CD4-positive, alpha-beta T cell treated with Interleukin-15 for 4 hours (primary cell): ENCODE results near the gene CCNF.

ENCODE experiments used
- DNase-seq: peaks from one replicate; pipeline ENCODE4 v3.0.0-alpha.2; 2020; ENCODE audit warnings: low spot score

Gene CCNF

DNA sequence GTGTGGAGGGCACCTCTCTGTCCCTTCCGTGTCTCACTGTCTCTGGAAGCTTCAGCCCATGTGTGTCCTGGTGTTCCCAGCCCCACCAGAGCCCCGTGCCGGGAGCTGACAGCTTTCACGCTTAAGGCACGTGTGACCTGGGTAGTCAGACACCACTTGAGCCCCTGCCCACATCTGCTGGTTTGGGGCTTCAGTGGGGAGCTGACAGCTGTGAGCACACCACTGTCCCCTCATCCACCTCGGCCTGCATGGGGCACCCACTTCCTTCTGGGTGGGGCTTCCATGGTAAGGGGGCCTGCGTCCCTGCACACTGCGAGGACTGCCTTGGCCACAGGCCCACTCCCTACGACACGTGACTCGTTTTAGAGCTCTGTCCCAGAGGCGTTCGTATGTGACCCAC is 28.0 kb downstream of the CCNF start:
- no peak for DNase-seq

DNA sequence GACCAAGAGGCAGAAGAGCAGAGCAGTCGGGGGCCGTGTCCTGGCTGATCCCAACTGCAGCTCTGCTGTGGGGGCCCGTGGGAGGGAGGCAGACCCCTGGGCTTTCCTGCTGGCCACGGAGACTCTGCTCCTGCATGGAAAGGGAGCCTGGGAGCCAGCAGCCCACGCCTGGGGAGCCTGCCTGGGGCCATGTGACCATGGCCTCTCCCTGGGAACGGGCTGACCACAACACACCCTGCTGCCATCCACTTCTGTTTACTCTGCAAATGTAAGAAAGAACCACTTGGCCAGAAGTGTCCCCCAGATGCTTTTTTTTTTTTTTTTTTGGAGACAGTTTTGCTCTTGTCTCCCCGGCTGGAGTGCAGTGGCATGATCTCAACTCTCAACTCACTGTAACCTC is 28.7 kb downstream of the CCNF start:
- no peak for DNase-seq

DNA sequence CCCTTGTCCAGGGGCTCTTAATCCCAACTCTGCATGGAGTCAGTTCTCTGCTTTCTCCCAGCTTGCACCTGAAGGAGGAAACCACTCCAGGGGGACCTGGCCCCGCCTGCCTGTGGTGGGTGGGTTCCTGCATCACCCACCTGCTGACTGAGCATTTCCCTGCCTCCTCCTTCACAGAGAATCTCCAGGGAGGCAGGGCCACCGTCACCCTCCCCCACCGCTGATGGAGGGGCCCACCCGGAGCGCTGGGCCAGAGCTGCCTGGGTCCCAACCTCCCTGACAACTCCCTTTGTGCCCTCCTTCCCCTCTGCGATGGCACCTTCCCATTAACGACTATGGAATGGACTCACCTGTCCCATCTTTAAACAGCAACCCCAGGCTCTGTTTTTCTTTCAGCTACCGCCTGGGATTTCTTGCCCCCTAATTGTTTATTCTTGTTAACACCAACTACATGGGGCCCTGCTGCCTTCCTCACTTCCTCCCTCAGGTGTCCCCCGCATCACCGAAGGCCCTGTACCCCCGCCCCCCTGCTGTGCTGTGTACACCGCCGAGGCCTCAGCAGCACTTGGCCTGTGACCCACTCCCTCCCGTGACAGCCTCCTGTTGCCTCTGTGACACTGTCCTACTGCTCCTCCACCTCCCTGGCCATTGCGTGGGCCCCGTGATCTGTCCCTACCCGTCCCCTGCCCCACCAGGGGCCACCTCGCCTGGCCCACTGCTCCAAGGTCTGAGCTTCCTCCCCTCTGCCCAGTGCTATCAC is 29.8 kb downstream of the CCNF start:
- no peak for DNase-seq

DNA sequence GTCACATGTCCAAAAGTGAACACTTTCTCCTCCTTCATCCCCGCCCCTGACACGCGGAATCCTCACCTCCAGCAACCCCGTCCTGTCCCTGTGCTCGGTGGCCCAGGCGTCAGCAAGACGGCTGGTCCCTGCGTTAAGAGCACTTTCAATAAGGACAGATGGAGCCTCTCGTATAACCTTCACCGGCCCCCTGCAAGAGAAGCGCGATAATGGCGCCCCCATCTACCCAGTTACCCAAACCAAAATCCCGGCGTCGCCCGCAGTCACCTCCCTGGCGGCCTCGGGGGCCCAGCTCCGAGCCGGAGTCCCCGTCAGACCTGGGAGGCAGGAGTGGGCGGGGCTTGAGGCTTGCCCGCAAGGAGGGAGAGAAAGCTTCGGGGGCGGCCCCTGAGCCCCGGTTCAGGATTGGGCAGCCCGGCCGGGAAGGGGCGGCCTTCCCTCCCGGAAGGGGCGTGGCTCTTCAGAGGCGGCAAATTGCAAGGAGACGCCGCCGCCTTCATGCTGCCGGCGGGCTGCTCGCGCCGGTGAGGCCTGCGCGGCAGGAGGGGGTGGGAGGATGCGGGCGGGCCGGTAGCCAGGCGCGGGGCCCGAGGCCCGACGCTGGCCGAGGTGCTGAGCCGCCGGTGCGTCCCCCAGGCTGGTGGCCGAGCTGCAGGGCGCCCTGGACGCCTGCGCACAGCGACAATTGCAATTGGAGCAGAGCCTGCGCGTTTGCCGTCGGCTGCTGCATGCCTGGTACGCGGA is 30.6 kb downstream of the CCNF start, which contains the start of gene TEDC2:
TEDC2 (plus strand) TSS at position 463 of the 744 bp plus-strand sequence; CDS start at position 499, 36 bp downstream.
- peak; percentile 95 for DNase-seq

DNA sequence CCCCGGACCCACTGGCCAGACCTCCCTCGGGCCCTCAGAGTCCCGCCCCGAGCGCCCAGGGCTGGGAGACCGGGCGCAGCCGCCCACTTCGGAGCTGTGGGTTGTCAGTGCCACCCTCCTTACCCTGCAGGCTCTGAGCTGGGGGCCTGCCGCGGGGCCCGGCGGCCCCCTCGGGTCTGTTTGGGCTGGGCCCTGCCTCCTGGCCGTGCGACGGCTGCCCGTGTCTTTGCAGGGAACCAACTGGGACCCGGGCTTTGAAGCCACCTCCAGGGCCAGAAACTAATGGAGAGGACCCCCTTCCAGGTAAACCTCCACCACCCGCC is 31.1 kb downstream of the CCNF start:
- no peak for DNase-seq

DNA sequence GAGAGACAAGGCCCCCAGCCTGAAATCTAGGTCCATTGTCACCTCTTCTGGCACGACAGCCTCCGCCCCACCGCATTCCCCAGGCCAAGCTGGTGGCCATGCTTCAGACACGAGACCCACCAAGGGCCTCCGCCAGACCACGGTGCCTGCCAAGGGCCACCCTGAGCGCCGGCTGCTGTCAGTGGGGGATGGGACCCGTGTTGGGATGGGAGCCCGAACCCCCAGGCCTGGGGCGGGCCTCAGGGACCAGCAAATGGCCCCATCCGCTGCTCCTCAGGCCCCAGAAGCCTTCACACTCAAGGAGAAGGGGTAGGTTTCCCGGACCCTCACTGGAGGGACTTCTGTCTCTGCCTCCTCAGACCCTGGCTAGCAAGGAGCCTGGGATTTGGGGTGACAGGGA is 31.7 kb downstream of the CCNF start:
- DNase-seq: no peak

DNA sequence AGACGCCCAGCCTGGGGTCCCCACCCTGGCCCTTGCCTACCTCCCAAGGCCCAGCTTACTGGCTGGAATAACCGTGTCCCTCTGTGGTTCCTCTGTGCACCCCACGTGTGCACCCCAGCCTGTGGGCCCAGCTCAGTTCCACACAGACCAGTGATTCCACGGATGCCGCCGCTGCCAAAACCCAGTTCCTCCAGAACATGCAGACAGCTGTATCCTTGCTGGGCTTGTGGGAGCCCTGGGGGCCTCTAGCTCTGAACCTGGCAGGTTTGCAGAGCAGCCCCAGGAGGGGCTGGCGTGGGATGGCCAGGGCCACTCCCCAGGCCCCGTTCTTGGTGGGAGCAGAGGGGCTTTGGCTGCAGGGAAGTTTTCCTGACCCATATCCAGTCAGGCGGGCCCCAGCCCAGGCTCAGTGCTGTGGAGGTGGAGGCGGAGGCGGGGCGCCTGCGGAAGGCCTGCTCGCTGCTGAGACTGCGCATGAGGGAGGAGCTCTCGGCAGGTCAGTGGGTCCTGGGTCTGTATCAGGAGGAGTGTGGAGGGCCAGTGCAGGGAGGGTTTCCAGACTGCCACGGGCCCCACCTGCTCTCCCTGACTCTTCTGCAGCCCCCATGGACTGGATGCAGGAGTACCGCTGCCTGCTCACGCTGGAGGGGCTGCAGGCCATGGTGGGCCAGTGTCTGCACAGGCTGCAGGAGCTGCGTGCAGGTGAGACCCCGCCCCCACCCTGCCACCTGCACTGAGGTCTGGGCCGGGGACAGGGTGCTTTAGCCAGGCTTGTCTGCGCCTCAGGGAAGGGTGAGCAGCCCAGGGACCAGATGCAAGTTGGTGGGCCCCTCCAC is 33.0 kb downstream of the CCNF start:
- DNase-seq: no peak

DNA sequence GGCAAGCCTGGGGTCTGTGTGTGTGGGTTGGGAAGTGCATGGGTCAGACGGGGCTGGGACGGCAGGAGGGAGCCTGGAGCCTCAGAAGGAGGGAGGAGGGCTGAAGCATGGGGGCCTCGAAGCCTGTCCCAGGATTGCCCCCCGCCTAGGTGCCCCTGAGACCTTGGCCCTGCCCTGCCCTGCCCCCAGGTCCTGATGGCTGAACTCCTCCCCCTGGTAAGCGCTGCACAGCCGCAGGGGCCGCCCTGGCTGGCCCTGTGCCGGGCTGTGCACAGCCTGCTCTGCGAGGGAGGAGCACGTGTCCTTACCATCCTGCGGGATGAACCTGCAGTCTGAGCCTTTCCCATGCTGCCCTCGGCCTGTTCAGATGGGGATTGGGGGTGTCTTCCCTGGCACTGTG is 35.1 kb downstream of the CCNF start:
- no peak for DNase-seq

DNA sequence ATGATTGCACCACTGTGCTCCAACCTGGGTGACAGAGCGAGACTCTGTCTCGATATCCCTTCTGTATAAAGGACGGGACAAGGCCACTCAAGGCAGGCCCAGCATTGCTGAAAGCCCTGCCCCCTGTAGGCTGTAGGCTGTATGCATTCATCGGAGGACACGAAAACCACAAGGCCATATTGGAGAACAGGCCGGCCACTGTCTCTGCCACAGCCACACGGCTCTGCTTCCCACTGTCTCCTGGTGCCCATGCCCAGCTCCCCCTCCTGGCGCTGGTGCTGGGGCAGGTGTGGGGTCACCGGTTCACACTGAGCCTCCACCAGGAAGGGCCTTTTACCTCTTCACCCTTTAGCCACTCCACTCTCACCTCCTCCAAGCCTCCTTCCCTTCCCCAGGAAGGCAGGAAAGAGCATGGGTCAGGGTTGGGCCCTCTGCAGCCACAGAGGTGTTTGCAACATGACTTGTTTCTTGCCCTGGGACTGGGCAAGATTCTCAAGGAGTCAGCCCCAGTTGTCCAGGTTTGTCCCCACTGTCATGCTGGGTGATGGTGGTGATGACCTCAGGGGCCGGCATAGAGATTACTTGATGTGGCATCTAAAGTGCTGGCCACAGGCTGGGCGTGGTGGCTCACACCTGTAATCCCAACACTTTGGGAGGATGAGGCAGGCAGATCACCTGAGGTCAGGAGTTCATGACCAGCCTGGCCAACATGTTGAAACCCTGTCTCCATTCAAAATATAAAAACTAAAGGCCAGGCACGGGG is 36.6 kb downstream of the CCNF start:
- no peak for DNase-seq

DNA sequence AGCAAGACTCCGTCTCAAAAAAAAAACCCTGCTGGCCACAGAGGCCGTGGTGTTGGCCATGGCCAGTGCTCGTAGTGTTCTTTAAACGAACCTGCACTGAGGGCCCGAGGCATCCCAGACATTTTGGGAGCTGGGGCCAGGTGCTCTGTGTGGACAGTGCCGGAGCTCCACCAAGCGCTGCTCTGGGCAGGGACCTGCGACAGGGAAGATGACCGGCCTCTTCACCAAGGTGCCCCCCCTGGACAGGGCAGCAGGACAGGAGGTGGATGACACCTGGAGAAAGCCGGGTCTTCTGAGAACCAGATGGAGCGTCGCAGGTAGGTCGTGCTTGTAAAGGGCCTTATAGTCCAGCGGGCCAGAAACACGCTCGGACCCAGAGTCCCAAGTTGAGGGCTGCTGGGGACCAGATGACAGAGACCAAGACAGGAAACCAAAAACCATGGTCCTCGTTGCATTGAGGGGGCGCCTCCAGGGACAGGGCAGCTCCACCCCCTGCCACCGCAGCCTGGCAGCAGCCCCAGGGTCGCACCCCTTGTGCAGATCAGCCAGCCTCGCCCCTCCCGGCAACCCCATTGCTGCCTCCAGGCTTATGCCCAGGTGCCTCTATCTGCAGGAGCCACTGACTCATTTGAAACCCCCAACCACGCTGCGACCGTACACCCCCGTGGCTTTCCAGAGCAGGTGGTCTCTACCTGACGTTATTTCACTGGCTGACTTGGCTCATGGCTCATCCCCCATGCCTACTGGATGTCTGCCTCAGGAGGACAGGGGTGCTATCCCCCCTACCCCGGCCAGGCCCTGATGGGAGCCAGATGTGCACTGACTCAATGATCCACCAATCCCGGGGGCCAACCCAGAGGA is 37.6 kb downstream of the CCNF start:
- no peak for DNase-seq

DNA sequence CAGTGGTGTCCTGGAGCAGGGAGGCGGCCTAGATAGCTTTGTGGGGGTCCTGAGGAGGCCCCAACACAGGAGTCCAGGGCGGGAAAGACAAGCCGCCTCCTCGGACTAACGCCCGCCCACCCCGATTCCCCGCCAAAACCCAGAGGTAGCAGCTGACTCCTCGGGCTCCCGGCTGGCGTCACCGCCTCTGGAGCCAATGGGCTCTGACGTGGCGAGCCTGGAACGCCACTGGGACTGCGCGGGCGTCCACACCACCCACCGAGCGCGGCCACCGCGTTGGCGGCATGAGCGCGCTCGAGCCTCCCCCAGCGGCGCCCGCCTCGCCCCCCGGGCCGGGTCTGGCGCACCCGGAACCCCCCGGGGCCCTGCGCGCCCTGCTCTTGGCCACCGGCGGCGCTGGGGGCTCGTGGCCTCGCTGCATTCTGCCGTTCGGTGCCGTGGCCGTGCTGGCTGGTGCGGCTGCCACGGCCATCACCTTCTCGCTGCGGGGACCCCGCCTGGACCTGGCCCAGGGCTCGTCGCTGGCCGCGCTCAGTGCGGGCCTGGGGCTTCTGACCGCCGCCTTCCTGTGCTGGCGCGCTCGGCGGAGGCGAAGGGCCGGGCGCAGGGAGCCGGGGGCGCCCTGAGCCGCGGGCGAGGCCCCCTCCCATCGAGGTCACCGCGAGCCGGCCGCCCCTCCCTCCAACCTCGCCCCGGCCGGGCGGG is 38.4 kb downstream of the CCNF start:
- DNase-seq: no peak

DNA sequence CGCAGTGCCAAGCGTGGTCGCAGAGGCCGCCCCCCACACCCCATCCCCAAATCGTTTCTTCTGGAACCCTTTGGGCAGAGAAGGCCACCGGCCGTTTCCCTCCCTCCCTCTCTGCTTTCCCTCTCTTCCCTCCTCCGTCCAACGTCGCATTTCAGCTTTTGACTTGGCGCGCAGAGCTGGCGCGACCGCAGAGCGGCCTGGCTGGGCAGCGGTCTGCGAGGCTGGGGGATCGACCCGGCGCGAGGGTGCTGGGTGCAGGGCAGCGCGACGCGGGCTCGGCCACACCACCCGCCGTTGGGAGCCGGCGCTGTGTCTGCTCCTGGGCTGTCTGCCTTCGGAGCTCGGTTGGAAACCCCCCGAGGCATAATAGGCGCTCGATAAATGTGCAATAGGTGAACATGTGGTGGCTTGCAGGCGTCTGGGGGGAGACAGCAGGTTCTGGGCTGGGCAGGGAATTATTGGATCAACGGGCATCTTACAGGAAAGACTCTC is 39.0 kb downstream of the CCNF start:
- no peak for DNase-seq

DNA sequence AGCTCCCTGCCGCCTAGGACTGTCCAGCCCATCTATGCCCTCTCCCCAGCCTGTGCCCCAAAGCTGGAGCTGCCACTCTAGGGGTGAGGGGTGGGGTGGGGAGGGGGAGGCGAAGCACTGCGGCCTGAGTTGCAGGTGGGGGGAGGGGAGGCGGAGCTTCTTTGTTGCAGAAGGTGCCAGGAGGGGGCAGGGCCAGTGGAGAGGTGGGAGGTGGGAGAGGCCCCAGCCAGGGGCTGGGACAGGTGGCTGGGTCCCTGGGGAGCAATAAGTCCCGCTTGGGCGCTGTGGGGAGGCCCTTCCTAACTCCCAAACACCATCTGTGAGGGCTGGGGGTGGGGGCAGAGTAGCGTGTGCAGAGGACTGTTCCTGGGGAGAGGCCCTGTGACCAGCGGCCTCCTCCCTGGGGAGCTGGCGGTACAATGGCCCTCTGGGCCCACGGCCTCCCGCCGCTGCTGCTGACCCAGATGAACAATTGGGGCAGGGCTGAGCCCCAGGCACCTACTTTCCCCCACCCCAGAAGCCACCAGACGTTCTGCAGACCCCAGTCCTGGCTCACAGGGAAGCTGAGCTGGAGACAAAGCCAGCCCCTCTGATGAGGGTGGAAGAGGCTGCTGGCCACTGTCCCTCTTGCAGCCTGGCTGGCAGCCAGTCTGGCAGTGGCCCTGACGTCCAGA is 39.6 kb downstream of the CCNF start:
- DNase-seq: no peak

DNA sequence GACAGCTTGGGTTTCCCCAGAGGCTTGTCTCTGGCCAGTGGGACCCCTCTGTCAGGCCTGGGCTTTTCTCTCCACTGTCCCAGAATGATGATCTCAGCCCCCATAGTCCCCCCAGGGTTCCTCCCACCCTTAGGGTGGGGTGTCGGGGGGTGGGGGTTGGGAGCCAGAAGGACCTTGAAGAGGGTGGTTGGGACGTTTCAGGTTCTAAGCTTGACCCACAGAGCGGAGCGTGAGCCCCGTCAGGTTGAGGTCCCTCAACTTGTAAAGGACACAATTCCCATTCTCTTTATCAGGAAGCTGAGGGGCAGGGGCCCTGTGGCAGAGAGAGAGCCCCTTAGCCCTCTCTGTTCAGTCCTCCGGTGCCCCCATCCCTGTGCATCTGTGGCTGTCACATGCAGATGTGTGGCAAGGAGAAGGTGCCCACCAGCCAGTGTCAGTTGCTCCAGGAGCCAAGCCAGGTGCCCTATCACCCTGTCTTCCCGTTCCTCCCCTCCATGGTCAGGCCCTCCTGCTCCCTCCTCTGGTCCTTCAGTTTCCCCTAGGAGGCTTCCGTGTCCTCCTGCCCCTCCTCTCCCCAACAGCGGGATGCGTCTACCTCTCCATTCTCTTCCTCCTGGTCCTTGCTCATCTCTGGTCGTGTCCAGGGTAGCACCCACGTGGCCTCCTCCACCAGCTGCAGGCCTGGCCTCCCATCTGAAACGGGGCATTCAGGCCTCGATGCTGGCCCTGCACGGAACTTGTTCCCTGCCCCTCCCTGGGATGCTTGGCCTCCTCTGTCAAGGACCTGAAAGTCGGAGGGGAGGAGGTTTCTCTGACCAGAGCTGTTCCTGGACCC is 40.4 kb downstream of the CCNF start:
- DNase-seq: no peak

DNA sequence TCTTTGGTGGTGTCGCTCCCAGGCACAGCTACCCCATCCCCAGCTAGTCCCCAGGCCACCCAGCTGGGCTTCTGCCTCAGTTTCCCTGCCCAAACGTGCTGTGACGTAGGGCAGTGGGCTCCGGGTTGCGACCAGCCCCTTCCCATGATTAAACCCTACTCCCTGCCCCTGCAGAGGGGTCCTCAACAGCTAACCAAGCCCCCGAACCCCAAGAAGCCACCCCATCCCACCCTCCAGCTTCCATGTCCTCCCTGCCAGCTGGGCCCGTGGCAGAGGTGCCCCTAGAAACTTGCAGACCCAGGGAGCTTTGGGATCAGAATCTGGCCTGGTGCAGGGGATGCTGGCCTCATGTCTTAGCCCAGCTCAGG is 41.0 kb downstream of the CCNF start:
- DNase-seq: no peak

DNA sequence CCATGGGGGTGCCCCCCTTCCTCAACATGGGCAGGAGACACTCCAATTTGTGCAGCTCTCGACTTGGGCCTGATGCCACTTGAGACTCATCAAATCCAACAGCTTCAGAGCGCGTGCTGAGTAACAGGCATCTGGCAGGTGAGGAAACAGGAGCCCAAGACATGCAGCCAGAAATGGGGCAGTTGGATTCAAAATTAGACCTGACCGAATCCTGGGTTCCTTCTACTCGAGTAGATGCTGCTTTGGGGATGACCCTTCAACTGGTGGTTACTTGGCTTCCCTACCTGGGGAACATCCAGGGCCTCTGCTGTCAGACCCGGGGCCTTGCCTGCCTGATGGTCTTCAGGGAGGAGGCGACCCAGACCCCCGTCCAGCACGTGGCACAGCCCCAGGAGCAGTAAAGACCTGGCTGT is 41.4 kb downstream of the CCNF start:
- no peak for DNase-seq

DNA sequence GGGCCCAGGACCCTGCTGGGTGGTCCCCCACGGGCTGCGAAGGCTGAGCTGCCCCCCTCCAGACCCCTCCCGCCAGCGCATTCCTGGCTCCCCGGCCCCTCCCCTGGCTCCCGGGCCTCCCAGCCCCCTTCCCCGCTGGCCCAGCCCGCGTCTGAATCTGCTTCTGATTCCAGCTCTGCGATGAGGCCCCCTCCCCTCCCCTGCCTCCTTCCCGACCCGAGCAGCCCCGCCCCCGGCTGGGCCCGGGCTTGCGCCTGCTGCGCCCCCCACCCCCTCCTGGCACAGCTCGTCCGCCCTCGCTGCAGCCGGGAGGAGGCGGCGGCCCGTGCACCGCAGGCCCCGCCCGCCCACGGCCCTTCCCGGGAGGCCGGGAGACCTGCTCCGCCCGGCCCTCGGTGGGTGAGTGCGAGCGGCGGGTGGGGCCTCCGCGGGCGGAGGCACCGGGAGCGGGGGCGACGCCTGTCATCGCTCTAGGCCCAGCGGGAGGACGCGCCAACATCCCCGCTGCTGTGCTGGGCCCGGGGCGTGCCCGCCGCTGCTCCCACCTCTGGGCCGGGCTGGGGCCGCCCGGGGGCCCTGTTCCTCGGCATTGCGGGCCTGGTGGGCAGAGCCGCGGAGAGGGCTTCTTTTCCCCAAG is 41.9 kb downstream of the CCNF start, which contains the start of gene NTN3:
NTN3 (plus strand) TSS at position 282 of the 637 bp plus-strand sequence. CDS start 405 bp downstream, outside the sequence.
- DNase-seq: no peak
